ENCODE results near the gene FARP2. TPM values are rescaled to one million over a fixed set of nuclear protein-coding genes. Genes with fewer than 3 reads are reported as not detected.

The FARP2 gene
- total RNA-seq, 1 experiment from 2014 or later: 29.9 TPM

DNA sequence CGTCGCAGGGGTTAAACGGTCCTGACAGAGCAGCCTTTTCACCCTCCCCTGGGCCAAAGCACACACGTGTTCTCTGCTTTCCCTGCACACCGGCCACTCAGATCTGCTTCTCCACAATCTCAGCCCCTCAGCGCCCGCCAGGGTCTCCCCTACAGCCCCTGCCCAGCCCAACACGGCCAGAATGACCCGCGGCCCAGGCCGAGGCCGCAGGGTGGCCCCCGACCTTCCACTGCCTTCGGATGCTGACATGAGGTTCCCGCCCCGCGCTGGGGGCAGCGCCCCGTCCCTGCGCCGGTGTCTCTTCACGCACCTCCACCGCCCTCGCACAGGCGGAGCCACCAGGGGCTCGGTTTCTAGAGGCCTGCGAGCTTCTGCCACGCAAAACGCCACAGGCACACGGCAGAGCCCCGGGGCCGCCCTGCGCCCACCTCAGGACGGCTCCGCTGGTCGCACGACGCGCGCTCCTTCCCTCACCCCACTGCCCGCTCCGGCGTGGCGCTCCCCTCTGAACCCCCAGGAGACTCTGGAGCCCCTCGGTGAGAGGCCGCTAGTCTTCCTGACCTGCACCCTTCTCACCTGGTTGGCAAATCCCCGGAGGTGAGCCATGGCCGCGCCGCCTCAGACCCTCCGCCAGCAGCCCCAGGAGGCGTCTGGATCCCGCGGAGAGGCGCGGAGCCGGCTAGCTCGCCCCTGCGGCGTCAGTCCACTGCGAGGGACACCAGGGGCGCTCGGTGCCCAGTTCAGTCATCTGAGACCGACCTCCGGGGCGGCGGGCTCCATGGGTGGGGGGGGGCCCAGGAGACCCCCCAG is 151.6 kb downstream of the FARP2 start:
- ChIA-PET POLR2A (ENCODE audit: unreplicated experiment) (no interaction called here), CTCF (no interaction called here)
- H3K9me2 ChIP-seq (replicated peaks; ENCODE audit: low read length): no peaks in the 10 kb centered on the region
- no peaks in the 10 kb centered on the region; the same call in 1 of the 2 replicates for H4K20me1 ChIP-seq (ENCODE audit: low read length)
- peak overlapping the region; percentile 95 for H2AFZ ChIP-seq (ENCODE audit: low read length)
- H3F3A ChIP-seq (ENCODE audit: low read length, unreplicated experiment): no peaks in the 10 kb centered on the region
- intact Hi-C loops (cut with micrococcal nuclease): loop anchor here (5.0 kb wide), 2 partner anchors 50 to 150 kb away; partner anchors contain the start of genes BOK and FARP2
- no peaks in the 10 kb centered on the region for H3K36me3 ChIP-seq (ENCODE audit: low read depth, low read length)
- H3K4me3 ChIP-seq (ENCODE audit: low read length): peak overlapping the region; percentile 90
- TF ChIP-seq EZH2 (IDR thresholded peaks at IDR 0.05; ENCODE audit: low read length, unreplicated experiment) (no peak), EZH2phosphoT487 (IDR thresholded peaks at IDR 0.05; ENCODE audit: borderline replicate concordance, low read length) (no peak)
- TF ChIP-seq, protein P1, sequence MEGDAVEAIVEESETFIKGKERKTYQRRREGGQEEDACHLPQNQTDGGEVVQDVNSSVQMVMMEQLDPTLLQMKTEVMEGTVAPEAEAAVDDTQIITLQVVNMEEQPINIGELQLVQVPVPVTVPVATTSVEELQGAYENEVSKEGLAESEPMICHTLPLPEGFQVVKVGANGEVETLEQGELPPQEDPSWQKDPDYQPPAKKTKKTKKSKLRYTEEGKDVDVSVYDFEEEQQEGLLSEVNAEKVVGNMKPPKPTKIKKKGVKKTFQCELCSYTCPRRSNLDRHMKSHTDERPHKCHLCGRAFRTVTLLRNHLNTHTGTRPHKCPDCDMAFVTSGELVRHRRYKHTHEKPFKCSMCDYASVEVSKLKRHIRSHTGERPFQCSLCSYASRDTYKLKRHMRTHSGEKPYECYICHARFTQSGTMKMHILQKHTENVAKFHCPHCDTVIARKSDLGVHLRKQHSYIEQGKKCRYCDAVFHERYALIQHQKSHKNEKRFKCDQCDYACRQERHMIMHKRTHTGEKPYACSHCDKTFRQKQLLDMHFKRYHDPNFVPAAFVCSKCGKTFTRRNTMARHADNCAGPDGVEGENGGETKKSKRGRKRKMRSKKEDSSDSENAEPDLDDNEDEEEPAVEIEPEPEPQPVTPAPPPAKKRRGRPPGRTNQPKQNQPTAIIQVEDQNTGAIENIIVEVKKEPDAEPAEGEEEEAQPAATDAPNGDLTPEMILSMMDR (conservative IDR thresholded peaks at IDR 0.05; ENCODE audit: low read depth, low read length): no peak
- peak; percentile 45 for DNase-seq
- no peaks in the 10 kb centered on the region for H3K9me3 ChIP-seq (ENCODE audit: low read length)
- no peaks in the 10 kb centered on the region for H3K27me3 ChIP-seq (ENCODE audit: low read length)
- ATAC-seq: peak; percentile 55
- H3K27ac ChIP-seq (ENCODE audit: low read length): peak overlapping the region; percentile 6; the same call in 1 of the 2 replicates
- H3K4me2 ChIP-seq (ENCODE audit: low read length): peak overlapping the region; percentile 91
- peak overlapping the region; percentile 82 for H3K9ac ChIP-seq (ENCODE audit: low read length)
- peaks cover 51% of the 10 kb centered on the region for H3K79me2 ChIP-seq (ENCODE audit: low read length)
- peaks cover 17% of the 10 kb centered on the region for H3K4me1 ChIP-seq (ENCODE audit: insufficient read depth, low read length)
- no TSS peak for BruUV-seq (replicated peaks)

DNA sequence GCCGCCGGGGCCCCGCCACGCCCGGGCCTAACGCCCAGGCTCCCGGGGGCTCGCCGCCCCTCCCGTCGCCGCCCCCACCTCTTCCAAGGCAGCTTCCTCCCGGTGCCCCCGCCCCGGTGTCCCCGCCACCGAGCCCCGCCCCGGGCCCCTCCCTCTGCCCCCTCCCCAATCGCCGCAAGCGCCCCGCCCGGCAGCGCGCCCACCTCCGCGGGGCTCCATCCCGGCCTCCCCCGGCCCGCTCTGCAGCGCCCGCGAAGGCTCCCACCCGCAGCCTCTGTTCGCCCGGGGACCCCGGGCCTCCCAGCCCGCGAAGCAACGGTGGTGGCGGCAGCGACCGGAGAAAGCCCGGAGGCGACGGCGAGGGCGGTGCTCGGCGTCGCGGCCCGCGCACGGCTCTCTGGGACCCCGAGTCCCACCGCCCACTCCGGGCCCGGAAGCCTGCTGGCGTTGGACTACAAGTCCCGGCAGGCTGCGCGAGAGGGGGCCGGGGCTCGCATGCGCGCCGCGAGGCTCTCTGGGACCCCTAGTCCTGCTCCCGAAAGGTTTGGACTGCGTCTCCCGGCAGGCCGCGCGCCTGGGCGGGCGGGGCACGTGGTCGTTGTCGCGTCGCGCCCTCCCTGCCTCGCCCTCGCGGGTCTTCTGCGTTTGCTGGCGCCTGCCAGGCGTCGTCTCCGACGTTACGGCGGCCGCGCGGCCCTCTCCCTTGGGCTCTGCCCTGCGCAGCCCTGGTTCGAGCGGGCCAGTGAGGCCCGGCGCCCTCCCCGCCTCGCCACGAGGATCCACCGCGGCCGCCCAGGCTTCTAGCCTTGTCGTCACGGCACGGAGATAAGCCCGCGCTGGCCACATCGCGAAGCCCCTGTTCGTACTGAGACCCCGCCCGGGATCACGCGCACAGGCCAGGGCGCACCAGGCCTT is 152.4 kb downstream of the FARP2 start, which contains the start of gene STK25:
TSS of gene STK25 (minus strand) at position 345 of the 915 bp plus-strand sequence. CDS start 549 bp downstream, outside the sequence.
- BruUV-seq (replicated peaks): no TSS peak
- Histone ChIP-seq H3K4me1 (ENCODE audit: insufficient read depth, low read length) (peaks cover 17% of the 10 kb centered on the region), H4K20me1 (ENCODE audit: low read length) (no peaks in the 10 kb centered on the region; the same call in 1 of the 2 replicates), H3K4me2 (ENCODE audit: low read length) (peak within 1 kb of the TSS; percentile 91), H3K27me3 (ENCODE audit: low read length) (no peaks in the 10 kb centered on the region), H3K27ac (ENCODE audit: low read length) (peak within 1 kb of the TSS; percentile 6; the same call in 1 of the 2 replicates), H3K9me2 (replicated peaks; ENCODE audit: low read length) (no peaks in the 10 kb centered on the region), H3K9ac (ENCODE audit: low read length) (peak within 1 kb of the TSS; percentile 82), H3F3A (ENCODE audit: low read length, unreplicated experiment) (no peaks in the 10 kb centered on the region), H2AFZ (ENCODE audit: low read length) (peak within 1 kb of the TSS; percentile 95), H3K4me3 (ENCODE audit: low read length) (peak within 1 kb of the TSS; percentile 90), H3K36me3 (ENCODE audit: low read depth, low read length) (no peaks in the 10 kb centered on the region), H3K79me2 (ENCODE audit: low read length) (peaks cover 46% of the 10 kb centered on the region), H3K9me3 (ENCODE audit: low read length) (no peaks in the 10 kb centered on the region)
- intact Hi-C loops (cut with micrococcal nuclease): loop anchor here (5.0 kb wide), 2 partner anchors 49 to 151 kb away; partner anchors contain the start of genes BOK and FARP2
- no peak for TF ChIP-seq EZH2phosphoT487 (IDR thresholded peaks at IDR 0.05; ENCODE audit: borderline replicate concordance, low read length)
- TF ChIP-seq, protein P1 (conservative IDR thresholded peaks at IDR 0.05; ENCODE audit: low read depth, low read length): no peak
- no peak for TF ChIP-seq EZH2 (IDR thresholded peaks at IDR 0.05; ENCODE audit: low read length, unreplicated experiment)
- POLR2A ChIA-PET (ENCODE audit: unreplicated experiment): no interaction called here
- DNase-seq (peak; percentile 97), ATAC-seq (peak; percentile 94)
- CTCF ChIA-PET: no interaction called here

Measured in PC-3 (cell line).